Measurements from ENCODE around the gene SUFU. TPM values are rescaled to one million over a fixed set of nuclear protein-coding genes. Genes with fewer than 3 reads are reported as not detected.

SUFU gene
- total and polyA plus RNA-seq, 2 of the 8 experiments (the other 6 are each of a cell fraction or from before 2014, with no cell fraction given): 7.0 to 10.8 TPM

DNA sequence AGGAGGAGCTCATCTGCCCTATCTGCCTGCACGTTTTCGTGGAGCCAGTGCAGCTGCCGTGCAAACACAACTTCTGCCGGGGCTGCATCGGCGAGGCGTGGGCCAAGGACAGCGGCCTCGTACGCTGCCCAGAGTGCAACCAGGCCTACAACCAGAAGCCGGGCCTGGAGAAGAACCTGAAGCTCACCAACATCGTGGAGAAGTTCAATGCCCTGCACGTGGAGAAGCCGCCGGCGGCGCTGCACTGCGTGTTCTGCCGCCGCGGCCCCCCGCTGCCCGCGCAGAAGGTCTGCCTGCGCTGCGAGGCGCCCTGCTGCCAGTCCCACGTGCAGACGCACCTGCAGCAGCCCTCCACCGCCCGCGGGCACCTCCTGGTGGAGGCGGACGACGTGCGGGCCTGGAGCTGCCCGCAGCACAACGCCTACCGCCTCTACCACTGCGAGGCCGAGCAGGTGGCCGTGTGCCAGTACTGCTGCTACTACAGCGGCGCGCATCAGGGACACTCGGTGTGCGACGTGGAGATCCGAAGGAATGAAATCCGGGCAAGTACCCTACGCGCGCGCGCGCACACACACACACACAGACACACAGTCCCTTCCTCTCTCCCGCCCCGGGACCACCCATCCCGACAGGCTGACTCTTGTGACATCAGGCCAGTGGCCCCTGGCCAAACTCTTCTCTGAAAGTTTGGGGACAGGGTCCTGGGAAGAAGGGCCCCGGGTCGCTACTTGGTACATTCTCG lies 141.0 kb downstream of the SUFU start (continued):
- TF ChIP-seq TBP (IDR thresholded peaks at IDR 0.05; ENCODE audit: low read depth, low read length): peak; percentile 49; the same call in 1 of the 2 replicates

Measured in H1 (cell line).